Gastrocnemius medialis (tissue), 4 donors: ENCODE measurements around the gene PTH2. TPM values are rescaled to one million over a fixed set of nuclear protein-coding genes. Genes with fewer than 3 reads are reported as not detected.

Experiments used
- ATAC-seq, 2 donors: fragments of 150-250 bp; one replicate each; pipeline ENCODE4 v1.9.1; 2016
- DNase-seq, 2 donors: peaks; one replicate each; pipeline ENCODE4 v3.0.0-alpha.2; 2019
- H3K27ac ChIP-seq, 4 donors: fragments of 200-600 bp; sonication (generic); 1 replicate in 1 of 4; 2 replicates in 3 of 4; pipeline ENCODE4 v1.5.1; 2016 to 2018; ENCODE audit warnings: mild to moderate bottlenecking in 2 of 4, moderate library complexity in 1 of 4
- H3K27me3 ChIP-seq, 3 donors: fragments of 200-600 bp; sonication (generic) in 2 of 3; 1 replicate in 1 of 3; 2 replicates in 2 of 3; pipeline versions ENCODE4 v1.5.1 to v1.6.0; 2016 to 2019; ENCODE audit warnings: mild to moderate bottlenecking in 1 of 3, moderate library complexity in 1 of 3
- H3K36me3 ChIP-seq, 2 donors: fragments of 200-600 bp; sonication (generic) in 1 of 2; one replicate each; pipeline ENCODE4 v1.5.1; 2017 to 2018
- H3K4me1 ChIP-seq, 2 donors: fragments of 200-600 bp; sonication (generic) in 1 of 2; one replicate each; pipeline ENCODE4 v1.5.1; 2016 to 2017; ENCODE audit warnings: mild to moderate bottlenecking in 2 of 2
- H3K4me3 ChIP-seq, 4 donors: fragments of 200-600 bp; sonication (generic) in 3 of 4; 1 replicate in 1 of 4; 2 replicates in 3 of 4; pipeline ENCODE4 v1.5.1; 2016 to 2019; ENCODE audit warnings: mild to moderate bottlenecking in 2 of 4
- H3K9me3 ChIP-seq, 3 donors: fragments of 200-600 bp; sonication (generic) in 2 of 3; 1 replicate in 1 of 3; 2 replicates in 2 of 3; pipeline ENCODE4 v1.5.1; 2016 to 2019
- POLR2A ChIP-seq, 2 donors: fragments of 450-650 bp; IDR thresholded peaks; one replicate each; pipeline ENCODE4 v1.6.1; 2017; ENCODE audit warnings: antibody characterized with exemption in 2 of 2, mild to moderate bottlenecking in 2 of 2, moderate library complexity in 2 of 2
- in situ Hi-C, 4 donors: fragments of 200-750 bp; cut with MboI; loops; one replicate each; pipeline versions ENCODE4 v1.15.0 to v1.8.0; 2017; ENCODE audit warnings: low sequenced_read_pairs in 4 of 4
- intact Hi-C: fragments of 100-400 bp; cut with DNase I; formaldehyde crosslinking; loops from one replicate; pipeline ENCODE4 v1.15.1; 2023; ENCODE audit warnings: low total_unique reads
- total RNA-seq, 4 donors: library from RNA; depleted of rRNA; stranded (reverse); fragments of >200 nt; gene quantifications; one replicate each; pipeline versions ENCODE4 v1.1.0 to v1.2.3, GENCODE V29; 2016
- TF ChIP-seq, protein P1 (sequence below), 5 experiments: fragments of 450-650 bp in 3 of 5; fragments of 200-600 bp in 2 of 5; sonication (generic) in 2 of 5; IDR thresholded peaks in 4 of 5; conservative IDR thresholded peaks in 1 of 5; 1 replicate in 4 of 5; 2 replicates in 1 of 5; pipeline ENCODE4 v1.5.1; 2016 to 2019; ENCODE audit warnings: antibody characterized with exemption in 5 of 5, mild to moderate bottlenecking in 3 of 5, moderate library complexity in 3 of 5

PTH2 gene
- total RNA-seq, 4 donors from 2014 or later: not detected

DNA sequence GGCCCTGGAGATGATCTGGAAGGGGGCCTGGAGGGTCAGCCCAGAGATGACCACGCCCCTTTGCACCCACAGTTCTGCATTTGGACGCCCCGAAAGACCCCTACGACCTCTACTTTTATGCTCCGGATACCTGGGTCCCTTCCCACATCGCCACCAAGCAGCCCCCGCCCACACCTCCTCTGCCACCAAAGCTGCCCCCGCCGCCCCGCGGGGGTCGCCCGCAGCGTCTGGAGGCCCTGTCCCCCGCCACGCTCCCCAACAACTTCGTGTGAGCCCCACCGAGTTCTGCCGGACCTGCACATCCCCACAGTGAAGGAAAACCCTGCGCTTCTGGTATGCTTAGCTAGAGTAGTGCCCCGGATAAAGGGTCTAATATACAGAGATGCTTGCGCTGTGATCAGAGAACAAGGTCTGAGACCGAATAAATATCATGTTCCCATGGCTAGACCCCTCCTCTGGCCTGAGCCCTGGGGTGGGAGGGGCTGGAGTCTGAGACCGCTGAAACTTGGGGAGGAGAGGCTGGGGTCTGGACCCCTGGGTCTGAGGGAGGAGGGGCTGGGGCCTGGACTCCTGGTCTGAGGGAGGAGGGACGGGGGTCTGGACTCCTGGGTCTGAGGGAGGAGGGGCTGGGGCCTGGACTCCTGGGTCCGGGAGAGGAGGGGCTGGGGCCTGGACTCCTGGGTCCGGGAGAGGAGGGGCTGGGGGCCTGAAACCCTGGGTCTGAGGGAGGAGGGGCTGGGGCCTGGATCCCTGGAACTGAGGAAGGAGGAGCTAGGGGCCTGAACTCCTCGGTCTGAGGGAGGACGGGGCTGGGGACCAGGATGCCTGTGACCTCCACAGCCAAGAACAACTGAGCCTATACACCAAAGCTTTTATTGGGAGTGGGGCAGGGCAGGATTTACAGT, 5.6 kb upstream of the PTH2 start:
- no peaks in the 10 kb centered on the region for H3K9me3 ChIP-seq
- in situ Hi-C loops: no loop called here
- DNase-seq (no peak), ATAC-seq (no peak)
- H3K27me3 ChIP-seq: peaks cover 93 to 96% (median 94%) of the 10 kb centered on the region in 3 donors
- intact Hi-C loops: no loop called here
- H3K27ac ChIP-seq: no peak overlapping the region
- peaks cover 0 to 8% of the 10 kb centered on the region in 2 donors for H3K4me1 ChIP-seq
- TF ChIP-seq POLR2A (IDR thresholded peaks at IDR 0.05): no peak
- TF ChIP-seq, protein P1, sequence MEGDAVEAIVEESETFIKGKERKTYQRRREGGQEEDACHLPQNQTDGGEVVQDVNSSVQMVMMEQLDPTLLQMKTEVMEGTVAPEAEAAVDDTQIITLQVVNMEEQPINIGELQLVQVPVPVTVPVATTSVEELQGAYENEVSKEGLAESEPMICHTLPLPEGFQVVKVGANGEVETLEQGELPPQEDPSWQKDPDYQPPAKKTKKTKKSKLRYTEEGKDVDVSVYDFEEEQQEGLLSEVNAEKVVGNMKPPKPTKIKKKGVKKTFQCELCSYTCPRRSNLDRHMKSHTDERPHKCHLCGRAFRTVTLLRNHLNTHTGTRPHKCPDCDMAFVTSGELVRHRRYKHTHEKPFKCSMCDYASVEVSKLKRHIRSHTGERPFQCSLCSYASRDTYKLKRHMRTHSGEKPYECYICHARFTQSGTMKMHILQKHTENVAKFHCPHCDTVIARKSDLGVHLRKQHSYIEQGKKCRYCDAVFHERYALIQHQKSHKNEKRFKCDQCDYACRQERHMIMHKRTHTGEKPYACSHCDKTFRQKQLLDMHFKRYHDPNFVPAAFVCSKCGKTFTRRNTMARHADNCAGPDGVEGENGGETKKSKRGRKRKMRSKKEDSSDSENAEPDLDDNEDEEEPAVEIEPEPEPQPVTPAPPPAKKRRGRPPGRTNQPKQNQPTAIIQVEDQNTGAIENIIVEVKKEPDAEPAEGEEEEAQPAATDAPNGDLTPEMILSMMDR (IDR thresholded peaks at IDR 0.05 in 4 of 5, conservative IDR thresholded peaks at IDR 0.05 in 1 of 5): no peak
- no peak overlapping the region for H3K4me3 ChIP-seq
- no peaks in the 10 kb centered on the region for H3K36me3 ChIP-seq

- H3K27me3 ChIP-seq: peaks cover 93 to 96% (median 94%) of the 10 kb centered on the region in 3 donors
- in situ Hi-C loops: no loop called here
- no peaks in the 10 kb centered on the region for H3K9me3 ChIP-seq
- no peak for TF ChIP-seq POLR2A (IDR thresholded peaks at IDR 0.05)
- TF ChIP-seq, protein P1 (IDR thresholded peaks at IDR 0.05 in 4 of 5, conservative IDR thresholded peaks at IDR 0.05 in 1 of 5): no peak
- DNase-seq (no peak), ATAC-seq (no peak)
- H3K36me3 ChIP-seq: no peaks in the 10 kb centered on the region
- H3K4me3 ChIP-seq: no peak overlapping the region
- H3K27ac ChIP-seq: no peak overlapping the region
- H3K4me1 ChIP-seq: peaks cover 6 to 16% of the 10 kb centered on the region in 2 donors
- intact Hi-C loops: no loop called here
Observed at GRCh38 chr19:49427855-49428546, 4.8 kb upstream of the PTH2 start.

DNA sequence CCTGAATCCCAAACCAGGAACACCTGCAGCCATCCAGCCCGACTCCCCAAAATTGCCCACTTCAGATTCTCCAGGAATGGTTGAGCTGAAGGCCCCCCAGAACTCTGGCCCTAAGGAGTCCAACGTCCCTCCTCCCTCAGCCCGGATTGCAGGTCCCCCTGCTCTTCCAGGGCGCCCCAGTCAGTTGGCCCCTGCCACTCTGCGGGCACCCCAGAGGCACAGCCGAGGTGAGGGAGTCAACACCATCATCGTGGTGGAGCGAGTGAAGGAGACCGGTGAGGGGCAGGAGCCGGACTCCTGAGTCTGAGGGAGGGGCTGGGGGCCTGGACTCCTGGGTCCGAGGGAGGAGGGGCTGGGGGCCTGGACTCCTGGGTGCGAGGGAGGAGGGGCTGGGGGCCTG, 4.1 kb upstream of the PTH2 start:
- no peak for ATAC-seq
- Histone ChIP-seq H3K36me3 (no peaks in the 10 kb centered on the region), H3K9me3 (no peaks in the 10 kb centered on the region), H3K4me1 (peaks cover 12 to 21% of the 10 kb centered on the region in 2 donors), H3K27me3 (peaks cover 93 to 97% (median 93%) of the 10 kb centered on the region in 3 donors), H3K27ac (no peak overlapping the region), H3K4me3 (no peak overlapping the region)
- in situ Hi-C loops (no loop called here), intact Hi-C loops (no loop called here)
- DNase-seq: no peak
- TF ChIP-seq, protein P1 (IDR thresholded peaks at IDR 0.05 in 4 of 5, conservative IDR thresholded peaks at IDR 0.05 in 1 of 5): no peak
- TF ChIP-seq POLR2A (IDR thresholded peaks at IDR 0.05): no peak

DNA sequence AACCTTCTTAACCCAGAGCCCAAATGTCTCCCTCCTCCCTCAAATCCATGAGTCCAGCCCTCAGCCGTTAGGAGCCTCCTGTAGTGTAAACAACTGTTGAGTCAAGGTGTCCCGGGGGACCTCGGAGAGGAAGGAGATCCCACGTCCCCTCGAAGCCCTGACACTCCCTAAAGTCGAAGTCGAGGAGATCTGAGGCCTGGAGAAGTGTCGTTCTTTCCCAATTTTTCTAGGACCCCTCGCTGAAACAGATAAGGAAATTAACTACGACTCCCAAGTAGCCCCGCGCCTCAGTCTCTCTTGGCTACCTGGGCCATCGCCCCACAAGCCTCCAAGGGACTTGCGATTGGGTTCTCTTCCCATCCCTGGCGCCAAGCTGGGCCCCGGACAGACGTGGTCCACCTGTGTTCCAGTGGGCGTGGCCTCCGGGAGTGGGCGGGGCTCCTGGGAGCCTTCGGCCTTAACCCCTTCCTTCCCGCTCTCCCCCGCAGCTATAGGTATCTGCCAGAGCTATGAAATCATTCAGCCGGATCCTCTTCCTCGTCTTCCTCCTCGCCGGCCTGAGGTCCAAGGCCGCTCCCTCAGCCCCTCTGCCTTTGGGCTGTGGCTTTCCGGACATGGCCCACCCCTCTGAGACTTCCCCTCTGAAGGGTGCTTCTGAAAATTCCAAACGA, 2.8 kb upstream of the PTH2 start:
- DNase-seq: no peak
- peaks cover 13 to 26% of the 10 kb centered on the region in 2 donors for H3K4me1 ChIP-seq
- intact Hi-C loops: no loop called here
- H3K27me3 ChIP-seq: peaks cover 93 to 96% (median 93%) of the 10 kb centered on the region in 3 donors
- TF ChIP-seq, protein P1 (IDR thresholded peaks at IDR 0.05 in 4 of 5, conservative IDR thresholded peaks at IDR 0.05 in 1 of 5): no peak
- no peak for TF ChIP-seq POLR2A (IDR thresholded peaks at IDR 0.05)
- H3K4me3 ChIP-seq: no peak overlapping the region
- no peaks in the 10 kb centered on the region for H3K36me3 ChIP-seq
- ATAC-seq: no peak
- no peak overlapping the region for H3K27ac ChIP-seq
- H3K9me3 ChIP-seq: no peaks in the 10 kb centered on the region
- in situ Hi-C loops: no loop called here
